DND-41 (cell line): ENCODE measurements around the gene MAPKAPK3.

Source experiments
- CTCF ChIP-seq: IDR thresholded peaks from 2 replicates; pipeline ENCODE4 v1.5.1; 2012; ENCODE audit warnings: borderline replicate concordance, low read length, moderate library complexity, mild to moderate bottlenecking; ENCODE audit not compliant: poor library complexity, severe bottlenecking; ENCODE audit errors: extremely low read depth
- EZH2 ChIP-seq: IDR thresholded peaks from 3 replicates; pipeline ENCODE4 v1.6.1; 2012; ENCODE audit warnings: borderline replicate concordance, low read depth, mild to moderate bottlenecking, moderate library complexity, low read length, inconsistent platforms; ENCODE audit not compliant: severe bottlenecking

- TF ChIP-seq CTCF, result no peak
- TF ChIP-seq EZH2, result no peak
Measured at GRCh38 chr3:50658416-50658815, 41.5 kb downstream of the MAPKAPK3 start.
